KG1 (cell line): ENCODE data around the gene GSTM3.
"Not testable (repeated sequence)": the region's sequence is repeated elsewhere in the genome, so short reads cannot be mapped to it uniquely, and the experiment has no call there.

Source experiments
- DNase-seq: peaks from one replicate; lab custom pipeline; 2025; lab: John Stamatoyannopoulos, UW

The GSTM3 gene

DNA sequence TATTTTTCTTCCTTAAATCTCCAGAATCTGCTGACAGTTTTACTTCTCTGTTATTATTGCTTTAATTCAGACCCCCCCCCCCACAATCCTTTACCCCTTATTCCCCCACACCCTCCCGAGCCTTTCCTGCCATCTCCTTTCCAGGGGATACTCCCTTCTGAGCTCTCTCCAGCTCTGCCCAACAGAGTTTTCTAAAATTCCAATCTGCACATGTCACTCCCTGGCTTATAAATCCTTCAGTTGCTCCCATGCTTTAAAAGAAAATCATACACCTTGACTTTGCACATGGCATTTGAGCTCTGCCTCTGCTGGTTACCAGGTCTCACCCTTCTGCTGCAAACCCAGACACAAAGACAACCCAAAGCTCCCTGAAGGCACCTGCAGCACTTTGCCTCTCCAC lies 34.6 kb upstream of the GSTM3 start:
- DNase-seq: no peak

GRCh38 chr1:109773900-109774485 lies 33.2 kb upstream of the GSTM3 start:
- no peak for DNase-seq

DNA sequence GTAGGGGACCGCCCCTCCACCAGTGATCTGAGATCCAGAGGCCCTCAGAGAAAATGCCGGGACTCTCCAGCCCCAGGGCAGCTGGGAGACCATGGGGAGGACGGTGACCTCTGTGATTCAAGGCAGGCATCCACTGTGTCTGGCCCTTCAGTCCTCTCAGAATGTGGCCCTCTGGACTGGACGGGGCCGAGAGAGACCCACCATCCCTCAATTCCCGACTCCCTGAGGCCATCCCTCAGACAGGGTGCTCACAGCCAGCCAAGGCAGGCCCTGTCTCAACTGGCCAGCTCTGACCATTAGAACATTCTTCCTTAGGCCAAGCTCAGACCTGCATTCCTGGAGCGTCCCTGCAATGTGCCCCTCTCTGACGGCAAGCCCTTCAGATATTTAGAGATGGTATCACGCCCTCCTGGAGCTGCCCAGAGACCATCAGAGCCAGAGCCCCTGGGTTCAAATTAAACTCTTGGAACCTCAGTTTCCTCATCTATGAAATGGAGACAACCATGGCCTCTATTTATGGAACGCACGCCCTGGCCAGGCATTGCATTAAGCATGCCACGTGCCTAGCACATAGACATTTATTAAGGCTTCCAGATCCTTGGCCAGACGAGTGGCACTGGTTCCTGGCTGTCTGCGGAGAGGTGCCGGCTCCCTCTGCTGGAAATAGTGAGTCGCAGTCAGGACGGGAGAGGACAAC lies 32.5 kb upstream of the GSTM3 start:
- peak; percentile 49 for DNase-seq

DNA sequence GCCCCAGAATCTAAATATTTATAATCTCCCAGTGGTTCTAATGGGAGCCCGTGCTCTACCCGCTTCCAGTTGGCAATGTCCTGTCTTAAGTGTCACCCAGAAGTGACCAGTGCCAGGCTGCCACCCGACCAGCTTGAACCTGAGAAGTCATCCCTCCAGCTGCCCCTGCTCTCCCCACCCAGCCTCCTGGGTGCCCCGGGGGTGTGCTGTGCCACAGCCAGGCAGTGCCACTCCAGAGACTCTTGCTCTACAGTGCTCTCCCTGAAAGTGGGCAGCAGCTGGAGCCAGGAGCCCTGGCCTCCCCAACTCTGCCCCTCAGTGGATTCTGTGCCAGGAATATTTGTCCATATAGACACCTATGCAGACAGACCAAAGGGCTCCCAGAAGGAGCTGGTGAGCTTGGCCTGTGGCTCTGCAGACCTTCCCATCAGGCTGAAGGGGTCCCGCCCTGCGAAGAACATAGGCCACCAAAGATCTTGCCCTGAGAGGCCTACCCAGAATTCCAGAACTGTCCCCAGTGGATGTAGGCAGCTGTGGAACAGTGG lies 31.9 kb upstream of the GSTM3 start:
- no peak for DNase-seq

- no peak for DNase-seq
Measured at GRCh38 chr1:109771712-109772657, 31.1 kb upstream of the GSTM3 start.

DNA sequence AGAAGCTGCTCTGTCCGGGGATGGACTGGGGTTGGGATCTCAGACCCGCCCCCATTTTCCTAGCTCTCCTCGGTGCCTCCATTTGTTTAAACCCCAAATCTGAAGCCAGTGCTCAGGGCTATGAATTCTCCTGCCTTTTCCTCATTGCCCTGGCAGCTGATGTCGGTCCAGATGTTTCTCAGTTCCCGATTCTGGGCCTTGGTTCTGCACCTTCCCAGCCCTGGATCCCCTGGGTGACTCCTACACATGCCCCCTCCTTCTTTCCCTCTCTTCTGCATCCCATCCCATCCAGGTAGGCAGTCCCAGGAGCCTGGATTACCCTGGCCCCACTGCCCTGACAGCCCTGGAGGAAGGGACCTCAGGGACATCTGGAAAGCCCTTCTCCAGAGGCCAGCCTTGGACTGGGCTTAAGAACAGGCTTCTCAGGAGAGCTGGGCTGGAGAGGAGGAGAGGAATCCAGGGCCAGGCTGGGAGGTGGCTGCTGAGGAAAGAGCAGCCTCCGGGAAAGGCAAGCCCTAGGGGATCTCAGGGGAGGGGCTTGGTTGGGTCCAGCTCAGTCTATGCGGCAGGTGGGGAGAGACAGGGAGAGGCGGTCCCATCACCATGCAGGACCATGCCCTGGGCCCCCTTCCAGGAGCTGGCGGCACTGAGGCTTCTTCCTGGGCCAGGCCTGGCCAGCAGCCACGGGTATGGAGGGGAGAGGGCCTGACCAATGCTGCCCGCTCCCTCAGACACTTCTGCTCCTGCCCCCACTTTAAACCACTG lies 29.7 kb upstream of the GSTM3 start:
- no peak for DNase-seq

GRCh38 chr1:109769330-109770078 lies 28.7 kb upstream of the GSTM3 start:
- no peak for DNase-seq

GRCh38 chr1:109768820-109769219 lies 28.0 kb upstream of the GSTM3 start:
- DNase-seq: no peak

DNA sequence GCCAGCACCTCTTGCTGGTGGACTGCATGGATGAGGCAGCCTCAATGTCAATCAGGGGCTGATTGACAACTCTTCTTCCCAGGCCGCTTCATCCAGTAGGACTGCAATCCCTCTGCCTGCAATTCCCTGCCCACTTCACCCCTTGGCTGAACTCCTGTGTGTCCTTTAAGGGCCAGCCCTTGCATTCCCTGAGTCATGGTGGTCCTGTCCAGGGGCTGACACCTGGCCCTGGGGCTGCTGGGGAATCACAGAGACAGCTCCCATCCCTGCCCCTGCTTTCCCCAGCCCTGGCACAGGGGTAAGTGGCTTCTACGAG lies 27.5 kb upstream of the GSTM3 start:
- no peak for DNase-seq

DNA sequence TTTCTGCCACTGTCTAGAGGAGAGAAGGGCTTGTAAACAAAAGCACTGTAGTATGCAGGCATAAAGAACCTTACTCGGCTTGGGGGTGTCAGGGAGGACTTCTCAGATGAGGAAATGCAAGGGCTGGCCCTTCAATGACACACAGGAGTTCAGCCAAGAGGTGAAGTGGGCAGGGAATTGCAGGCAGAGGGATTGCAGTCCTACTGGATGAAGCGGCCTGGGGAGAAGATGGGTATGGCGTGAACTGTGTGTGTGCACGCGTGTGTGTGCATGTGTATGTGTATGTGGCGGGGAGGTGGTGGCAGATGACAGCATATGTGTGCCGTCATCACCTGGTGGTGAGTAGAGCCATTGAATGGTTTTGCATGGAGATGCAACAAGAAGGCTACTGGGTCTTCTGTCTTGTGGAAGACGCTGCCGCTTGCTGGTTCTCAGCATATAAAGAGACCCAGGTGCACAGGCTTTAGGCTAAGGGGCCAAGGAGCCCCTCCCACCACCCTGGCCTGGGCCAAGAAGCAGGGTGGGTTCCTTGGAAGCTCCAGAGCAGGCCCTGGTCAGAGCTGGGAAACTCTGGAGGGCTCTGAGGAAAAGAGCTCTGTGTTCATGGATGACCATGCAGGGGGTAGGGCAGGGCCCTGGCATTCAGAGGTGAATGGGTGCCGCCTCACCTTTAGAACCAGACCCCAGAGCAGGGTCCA lies 26.9 kb upstream of the GSTM3 start:
- no peak for DNase-seq

DNA sequence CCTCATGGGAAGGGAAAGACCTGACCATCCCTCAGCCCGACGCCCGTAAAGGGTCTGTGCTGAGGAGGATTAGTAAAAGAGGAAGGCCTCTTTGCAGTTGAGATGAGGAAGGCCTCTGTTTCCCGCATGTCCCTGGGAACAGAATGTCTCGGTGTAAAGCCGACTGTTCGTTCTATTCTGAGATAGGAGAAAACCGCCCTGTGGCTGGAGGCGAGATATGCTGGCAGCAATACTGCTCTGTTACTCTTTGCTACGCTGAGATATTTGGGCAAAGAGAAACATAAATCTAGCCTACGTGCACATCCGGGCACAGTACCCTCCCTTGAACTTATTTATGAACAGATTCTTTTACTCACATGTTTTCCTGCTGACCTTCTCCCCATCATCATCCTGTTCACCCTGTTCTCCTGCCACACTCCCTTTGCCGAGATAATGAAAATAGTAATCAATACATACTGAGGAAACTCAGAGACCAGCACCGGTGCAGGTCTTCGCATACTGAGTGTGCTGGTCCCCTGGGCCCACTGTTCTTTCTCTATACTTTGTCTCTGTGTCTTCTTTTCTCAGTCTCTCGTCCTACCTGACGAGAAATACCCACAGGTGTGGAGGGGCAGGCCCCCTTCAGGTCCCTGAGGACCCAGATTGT lies 26.3 kb upstream of the GSTM3 start:
- not testable (repeated sequence) for DNase-seq

GRCh38 chr1:109765896-109766615 lies 25.2 kb upstream of the GSTM3 start:
- no peak for DNase-seq

GRCh38 chr1:109765483-109765815 lies 24.6 kb upstream of the GSTM3 start:
- no peak for DNase-seq

DNA sequence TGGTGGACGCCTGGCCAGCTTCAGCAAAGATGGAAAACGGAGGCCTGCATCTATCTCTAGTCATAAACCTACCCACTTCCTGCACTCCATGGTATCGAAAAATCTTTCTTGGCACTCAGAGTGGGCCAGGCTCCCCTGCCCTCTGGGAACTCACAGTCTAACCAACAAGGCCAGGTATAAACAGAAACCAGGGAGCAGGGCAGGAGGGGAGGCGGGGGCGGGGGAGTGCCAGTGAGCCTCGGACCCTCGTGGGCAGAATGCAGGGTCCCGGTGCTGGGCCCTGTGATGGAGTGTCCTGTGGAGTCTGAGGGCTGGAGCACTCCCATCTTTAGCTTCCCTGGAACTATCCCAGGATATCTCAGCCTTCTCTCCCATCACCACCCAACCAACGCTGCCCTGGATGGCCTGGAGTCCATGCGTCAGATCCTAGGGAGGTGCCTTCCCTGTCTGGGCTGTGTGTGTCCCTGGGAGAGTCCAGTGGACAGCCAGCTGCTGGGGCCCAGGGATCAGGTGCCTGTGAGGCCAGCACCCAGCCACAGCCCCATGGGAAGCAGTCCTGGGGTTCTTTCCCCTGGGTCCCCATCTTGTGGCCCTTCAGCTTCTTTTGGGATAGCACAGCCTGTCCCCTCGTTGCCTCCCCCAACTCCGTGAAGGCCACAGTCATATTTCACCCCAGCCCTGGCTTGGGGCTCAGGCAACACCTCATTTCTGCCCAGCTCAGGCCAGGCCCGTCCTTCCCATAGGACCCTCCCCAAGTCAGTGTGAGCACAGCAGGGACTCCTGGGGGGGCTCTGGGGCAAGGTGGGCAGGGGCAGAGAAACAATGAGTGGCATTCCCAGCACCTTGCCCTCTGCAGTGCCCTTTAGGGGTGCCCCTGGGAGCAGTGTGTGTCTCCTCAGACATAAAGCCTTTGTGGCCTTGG lies 24.0 kb upstream of the GSTM3 start:
- DNase-seq: no peak

DNA sequence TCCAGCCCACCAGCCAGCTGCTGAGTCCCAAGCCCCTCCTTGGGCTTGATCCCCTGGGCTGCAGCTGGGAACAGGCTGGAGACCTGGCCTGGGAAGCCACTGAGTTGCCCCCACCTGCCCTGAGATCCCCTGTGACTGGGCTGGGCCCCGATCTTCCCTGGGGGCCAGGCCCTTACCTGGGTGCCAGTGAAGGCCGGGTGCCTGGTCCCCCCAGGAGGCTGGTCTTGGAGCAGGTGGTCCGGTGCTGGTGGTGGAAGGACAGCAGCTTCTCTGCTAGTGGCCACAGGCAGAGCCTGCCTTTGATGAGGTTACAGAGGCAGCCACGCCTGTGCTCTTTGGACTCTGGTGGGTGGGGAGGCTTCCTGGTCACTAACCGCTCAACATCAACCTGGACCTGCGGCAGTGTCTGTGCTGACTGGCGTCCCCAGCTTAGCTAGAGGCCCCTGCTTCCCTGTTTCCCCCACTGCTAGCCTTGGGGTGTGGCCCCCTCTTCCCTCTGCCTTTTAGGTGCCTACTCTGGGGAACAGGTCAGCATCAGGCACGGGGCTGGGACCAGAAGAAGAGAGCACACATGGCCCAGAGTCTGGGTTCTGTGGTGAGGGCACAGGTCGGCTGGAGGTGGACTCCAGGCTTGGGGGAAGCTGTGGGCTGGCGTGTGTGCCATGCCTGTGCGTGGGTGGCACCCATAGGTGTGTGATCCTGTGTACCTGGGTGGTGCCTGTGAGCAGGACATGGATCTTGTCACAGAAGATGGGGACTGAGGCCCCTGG lies 23.0 kb upstream of the GSTM3 start, which contains the start of gene EPS8L3:
EPS8L3 (minus strand) TSS at position 278 of the 770 bp plus-strand sequence. CDS start 2,174 bp downstream, outside the sequence.
- no peak for DNase-seq

DNA sequence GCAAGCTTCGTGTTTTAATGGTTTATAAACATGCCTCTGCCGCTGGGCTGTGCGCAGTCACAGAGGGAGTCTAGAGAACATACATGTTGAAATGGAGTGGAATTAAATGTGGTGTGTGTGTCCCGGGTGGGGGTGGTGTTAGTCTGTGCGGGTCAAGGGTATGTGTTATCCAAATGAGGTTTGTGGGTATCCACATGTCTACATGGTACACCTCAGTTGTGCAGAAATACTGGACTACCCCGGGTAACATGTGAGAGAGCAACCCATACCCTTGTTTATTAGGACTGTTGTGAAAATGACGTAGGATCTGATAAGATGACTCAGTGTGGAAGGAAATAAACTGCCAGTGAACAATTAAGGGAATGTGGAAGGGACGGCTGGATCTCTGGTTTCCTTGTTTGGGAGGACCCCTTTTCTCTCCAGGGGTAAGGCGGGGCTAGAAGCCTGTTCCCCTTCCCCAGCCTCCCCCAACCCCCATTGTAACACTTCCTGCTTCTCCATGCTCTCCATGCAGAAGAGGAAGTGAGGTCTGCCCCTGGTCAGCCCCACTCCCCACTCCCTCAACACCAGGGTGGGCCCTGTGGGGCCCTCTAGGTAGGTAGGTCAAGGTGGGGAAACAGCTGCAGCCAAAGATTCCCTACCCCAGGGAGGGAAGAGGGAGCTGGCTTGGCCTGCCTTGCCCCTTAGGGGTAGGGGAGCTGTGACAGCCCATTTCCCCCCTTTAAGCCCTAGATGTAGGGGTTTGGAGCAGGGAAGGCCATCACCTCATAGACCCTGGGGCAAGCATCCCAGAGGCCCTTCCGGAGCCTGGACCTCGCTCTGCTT lies 22.2 kb upstream of the GSTM3 start:
- DNase-seq: peak; percentile 60
